ENCODE data around the gene XIAP. TPM values are rescaled to one million over a fixed set of nuclear protein-coding genes. Genes with fewer than 3 reads are reported as not detected.

The XIAP gene
- total RNA-seq, 4 donors from 2014 or later = 14.4 to 31.1 (median 26.8) TPM

- Histone ChIP-seq H3K36me3 (no peaks in the 10 kb centered on the region), H3K4me1 (peaks cover 6 to 15% of the 10 kb centered on the region in 2 donors), H3K9me3 (no peaks in the 10 kb centered on the region), H3K27ac (peak overlapping the region; percentile 95 to 99 (median 98)), H3K27me3 (no peaks in the 10 kb centered on the region), H3K4me3 (peak overlapping the region; percentile 78 to 85 (median 81))
- ATAC-seq = peak; percentile 71 to 74
- TF ChIP-seq POLR2A (IDR thresholded peaks at IDR 0.05) (peak; percentile 56 to 83), CTCF (IDR thresholded peaks at IDR 0.05 in 4 of 5, conservative IDR thresholded peaks at IDR 0.05 in 1 of 5) (no peak)
- in situ Hi-C loops (cut with MboI; ENCODE audit: low sequenced_read_pairs in 4 of 4) (loop anchor here in 1 of 4 donors (25.0 kb wide), 1 partner anchor 99 kb away; no protein-coding TSS in a partner anchor), intact Hi-C loops (cut with DNase I; ENCODE audit: low total_unique reads) (loop anchor here (5.0 to 10.0 kb wide), 4 partner anchors 56 to 232 kb away; no protein-coding TSS in a partner anchor)
- peak; percentile 89 to 92 for DNase-seq
Observed at GRCh38 chrX:123962794-123963373, 103.0 kb downstream of the XIAP start.

Other genes with a start within 250 kb of the XIAP start
- gene THOC2, start 127.0 kb upstream of the XIAP start, total RNA-seq = 10 to 100 TPM; 18.2 to 51.6 (median 22.3) TPM
- gene STAG2, start 101.7 kb downstream of the XIAP start, total RNA-seq = 10 to 100 TPM; 39.3 to 65.6 (median 55.5) TPM